HepG2 (cell line): ENCODE data around the gene APH1B.

Experiments used
- ATF1 ChIP-seq: IDR thresholded peaks from 2 replicates; pipeline ENCODE4 v1.6.1; 2016; ENCODE audit warnings: mild to moderate bottlenecking, control low read depth
- PHF8 ChIP-seq: sonication (generic); formaldehyde crosslinking; IDR thresholded peaks from 2 replicates; pipeline ENCODE4 v1.5.0; 2020; ENCODE audit warnings: missing genetic modification reagents
- TF ChIP-seq, protein P1 (sequence below): sonication (generic); formaldehyde crosslinking; IDR thresholded peaks from 2 replicates; pipeline ENCODE4 v1.4.0; 2020; ENCODE audit warnings: missing genetic modification reagents

DNA sequence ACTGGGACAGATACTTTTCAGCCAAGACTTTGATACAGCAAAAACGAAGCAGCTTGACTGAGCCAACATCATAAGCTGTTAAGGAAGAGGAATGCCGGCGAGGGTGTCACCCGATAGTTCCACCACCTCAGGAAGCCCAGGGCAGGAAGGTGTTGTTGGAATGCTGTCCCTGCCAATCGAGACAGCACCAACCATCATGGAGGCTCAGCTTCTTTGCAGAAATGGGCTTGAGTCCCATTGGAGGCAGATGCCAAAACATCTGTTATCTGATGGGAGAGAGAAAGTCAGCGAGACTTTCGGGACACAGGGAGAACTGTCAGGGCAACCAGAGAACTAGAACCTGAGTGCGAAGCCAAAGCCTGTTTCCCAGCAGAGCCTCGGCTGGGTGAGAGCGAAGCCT lies 53.5 kb downstream of the APH1B start:
- TF ChIP-seq, protein P1, sequence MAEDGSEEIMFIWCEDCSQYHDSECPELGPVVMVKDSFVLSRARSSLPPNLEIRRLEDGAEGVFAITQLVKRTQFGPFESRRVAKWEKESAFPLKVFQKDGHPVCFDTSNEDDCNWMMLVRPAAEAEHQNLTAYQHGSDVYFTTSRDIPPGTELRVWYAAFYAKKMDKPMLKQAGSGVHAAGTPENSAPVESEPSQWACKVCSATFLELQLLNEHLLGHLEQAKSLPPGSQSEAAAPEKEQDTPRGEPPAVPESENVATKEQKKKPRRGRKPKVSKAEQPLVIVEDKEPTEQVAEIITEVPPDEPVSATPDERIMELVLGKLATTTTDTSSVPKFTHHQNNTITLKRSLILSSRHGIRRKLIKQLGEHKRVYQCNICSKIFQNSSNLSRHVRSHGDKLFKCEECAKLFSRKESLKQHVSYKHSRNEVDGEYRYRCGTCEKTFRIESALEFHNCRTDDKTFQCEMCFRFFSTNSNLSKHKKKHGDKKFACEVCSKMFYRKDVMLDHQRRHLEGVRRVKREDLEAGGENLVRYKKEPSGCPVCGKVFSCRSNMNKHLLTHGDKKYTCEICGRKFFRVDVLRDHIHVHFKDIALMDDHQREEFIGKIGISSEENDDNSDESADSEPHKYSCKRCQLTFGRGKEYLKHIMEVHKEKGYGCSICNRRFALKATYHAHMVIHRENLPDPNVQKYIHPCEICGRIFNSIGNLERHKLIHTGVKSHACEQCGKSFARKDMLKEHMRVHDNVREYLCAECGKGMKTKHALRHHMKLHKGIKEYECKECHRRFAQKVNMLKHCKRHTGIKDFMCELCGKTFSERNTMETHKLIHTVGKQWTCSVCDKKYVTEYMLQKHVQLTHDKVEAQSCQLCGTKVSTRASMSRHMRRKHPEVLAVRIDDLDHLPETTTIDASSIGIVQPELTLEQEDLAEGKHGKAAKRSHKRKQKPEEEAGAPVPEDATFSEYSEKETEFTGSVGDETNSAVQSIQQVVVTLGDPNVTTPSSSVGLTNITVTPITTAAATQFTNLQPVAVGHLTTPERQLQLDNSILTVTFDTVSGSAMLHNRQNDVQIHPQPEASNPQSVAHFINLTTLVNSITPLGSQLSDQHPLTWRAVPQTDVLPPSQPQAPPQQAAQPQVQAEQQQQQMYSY (CRISPR knock-in tag) = no peak
- TF ChIP-seq PHF8 (CRISPR knock-in tag) (no peak), ATF1 (CRISPR knock-in tag) (no peak)
